ENCODE results near the gene GRAMD1B. TPM values are rescaled to one million over a fixed set of nuclear protein-coding genes. Genes with fewer than 3 reads are reported as not detected.

Gene GRAMD1B
- total RNA-seq, 6 donors from 2014 or later: 5.8 to 132 (median 10.1) TPM

GRCh38 chr11:123384116-123384515 lies 46.0 kb upstream of the GRAMD1B start:
- Histone ChIP-seq H3K4me1 (no peaks in the 10 kb centered on the region), H3K9me3 (no peaks in the 10 kb centered on the region), H3K36me3 (no peaks in the 10 kb centered on the region), H3K4me3 (no peak overlapping the region), H3K27me3 (no peaks in the 10 kb centered on the region), H3K27ac (no peak overlapping the region)
- ATAC-seq (ENCODE audit: low FRiP score in 2 of 2) (no peak), DNase-seq (no peak)
- TF ChIP-seq CTCF (IDR thresholded peaks at IDR 0.05) (no peak), POLR2A (IDR thresholded peaks at IDR 0.05) (no peak), EP300 (IDR thresholded peaks at IDR 0.05) (no peak), POLR2AphosphoS5 (IDR thresholded peaks at IDR 0.05) (no peak)

- DNase-seq: no peak
- no peak for ATAC-seq (ENCODE audit: low FRiP score in 2 of 2)
- H3K36me3 ChIP-seq: no peaks in the 10 kb centered on the region
- no peaks in the 10 kb centered on the region for H3K4me1 ChIP-seq
- no peak overlapping the region for H3K4me3 ChIP-seq
- no peak overlapping the region for H3K27ac ChIP-seq
- WGBS, 2 donors: 76 to 86% methylated on average over 9 of the region's 9 CpGs
- no peaks in the 10 kb centered on the region for H3K27me3 ChIP-seq
- no peak for TF ChIP-seq POLR2AphosphoS5 (IDR thresholded peaks at IDR 0.05)
- TF ChIP-seq POLR2A (IDR thresholded peaks at IDR 0.05): no peak
- TF ChIP-seq EP300 (IDR thresholded peaks at IDR 0.05): no peak
- no peak for TF ChIP-seq CTCF (IDR thresholded peaks at IDR 0.05)
- H3K9me3 ChIP-seq: no peaks in the 10 kb centered on the region
Measured at GRCh38 chr11:123386796-123387510, 43.1 kb upstream of the GRAMD1B start.

- Histone ChIP-seq H3K4me3 (no peak overlapping the region), H3K27ac (no peak overlapping the region), H3K4me1 (no peaks in the 10 kb centered on the region), H3K9me3 (no peaks in the 10 kb centered on the region), H3K27me3 (no peaks in the 10 kb centered on the region), H3K36me3 (no peaks in the 10 kb centered on the region)
- WGBS, 2 donors: 88 to 93% methylated on average over 4 of the region's 4 CpGs
- DNase-seq (no peak), ATAC-seq (ENCODE audit: low FRiP score in 2 of 2) (no peak)
- TF ChIP-seq POLR2AphosphoS5 (IDR thresholded peaks at IDR 0.05) (no peak), CTCF (IDR thresholded peaks at IDR 0.05) (no peak), EP300 (IDR thresholded peaks at IDR 0.05) (no peak), POLR2A (IDR thresholded peaks at IDR 0.05) (no peak)
Measured at GRCh38 chr11:123388640-123389039, 41.4 kb upstream of the GRAMD1B start.

- 69 to 71% methylated on average over 4 of the region's 4 CpGs for WGBS, 2 donors
- no peaks in the 10 kb centered on the region for H3K9me3 ChIP-seq
- no peak for TF ChIP-seq EP300 (IDR thresholded peaks at IDR 0.05)
- TF ChIP-seq POLR2A (IDR thresholded peaks at IDR 0.05): no peak
- no peak for TF ChIP-seq POLR2AphosphoS5 (IDR thresholded peaks at IDR 0.05)
- TF ChIP-seq CTCF (IDR thresholded peaks at IDR 0.05): no peak
- no peak for ATAC-seq (ENCODE audit: low FRiP score in 2 of 2)
- H3K36me3 ChIP-seq: no peaks in the 10 kb centered on the region
- no peak overlapping the region for H3K27ac ChIP-seq
- H3K4me3 ChIP-seq: no peak overlapping the region
- no peak for DNase-seq
- no peaks in the 10 kb centered on the region for H3K4me1 ChIP-seq
- no peaks in the 10 kb centered on the region for H3K27me3 ChIP-seq
Measured at GRCh38 chr11:123390146-123390545, 39.9 kb upstream of the GRAMD1B start.
